BLaER1 (cell line): ENCODE measurements around the gene RDM1.
A peak's percentile ranks its signal among the peaks of the same experiment; 100 is the strongest.

Source experiments
- H3K27ac ChIP-seq: shearing (Covaris generic); formaldehyde crosslinking; 2 replicates; pipeline ENCODE4 v1.8.1; 2022
- H3K27me3 ChIP-seq: shearing (Covaris generic); formaldehyde crosslinking; 2 replicates; pipeline ENCODE4 v1.8.1; 2022
- H3K36me3 ChIP-seq: shearing (Covaris generic); formaldehyde crosslinking; 2 replicates; pipeline ENCODE4 v1.8.1; 2022
- H3K4me1 ChIP-seq: shearing (Covaris generic); formaldehyde crosslinking; 2 replicates; pipeline ENCODE4 v1.8.1; 2022
- H3K4me2 ChIP-seq: shearing (Covaris generic); formaldehyde crosslinking; 2 replicates; pipeline ENCODE4 v1.8.1; 2022
- H3K4me3 ChIP-seq: shearing (Covaris generic); formaldehyde crosslinking; 2 replicates; pipeline ENCODE4 v1.8.1; 2022
- H3K9ac ChIP-seq: shearing (Covaris generic); formaldehyde crosslinking; 2 replicates; pipeline ENCODE4 v1.8.1; 2022
- H3K9me3 ChIP-seq: shearing (Covaris generic); formaldehyde crosslinking; 2 replicates; pipeline ENCODE4 v1.8.1; 2022
- H4K20me1 ChIP-seq: shearing (Covaris generic); formaldehyde crosslinking; 2 replicates; pipeline ENCODE4 v1.8.1; 2022
- Cebpa-rat ChIP-seq: shearing (Covaris generic); IDR thresholded peaks from 2 replicates; pipeline ENCODE4 v1.8.1; 2022

RDM1 gene

GRCh38 chr17:35872196-35872980 lies 58.2 kb downstream of the RDM1 start:
- no peak for TF ChIP-seq Cebpa-rat
- Histone ChIP-seq H3K9ac (peak overlapping the region; percentile 36; the same call in 1 of the 2 replicates), H3K4me2 (peak overlapping the region; percentile 84), H4K20me1 (no peaks in the 10 kb centered on the region), H3K36me3 (no peaks in the 10 kb centered on the region), H3K4me3 (peak overlapping the region; percentile 50), H3K27ac (peak overlapping the region; percentile 81), H3K27me3 (no peaks in the 10 kb centered on the region; the same call in 1 of the 2 replicates), H3K4me1 (peaks cover 49% of the 10 kb centered on the region), H3K9me3 (no peaks in the 10 kb centered on the region)

GRCh38 chr17:35870906-35871819 lies 59.4 kb downstream of the RDM1 start:
- Histone ChIP-seq H3K4me2 (peak overlapping the region; percentile 84), H3K36me3 (no peaks in the 10 kb centered on the region), H3K4me3 (peak overlapping the region; percentile 50; the same call in 1 of the 2 replicates), H3K9me3 (no peaks in the 10 kb centered on the region; the same call in none of the 2 replicates), H3K9ac (peak overlapping the region; percentile 73; the same call in 1 of the 2 replicates), H4K20me1 (no peaks in the 10 kb centered on the region), H3K27me3 (no peaks in the 10 kb centered on the region; the same call in 1 of the 2 replicates), H3K4me1 (peaks cover 49% of the 10 kb centered on the region), H3K27ac (peak overlapping the region; percentile 81)
- TF ChIP-seq Cebpa-rat, result no peak

- no peak within 1 kb of the TSS for H3K4me2 ChIP-seq
- no peak within 1 kb of the TSS for H3K27ac ChIP-seq
- H3K9me3 ChIP-seq, result no peaks in the 10 kb centered on the region; the same call in none of the 2 replicates
- H3K36me3 ChIP-seq, result peaks cover 15% of the 10 kb centered on the region
- no peak within 1 kb of the TSS for H3K9ac ChIP-seq
- no peak for TF ChIP-seq Cebpa-rat
- no peaks in the 10 kb centered on the region; the same call in 1 of the 2 replicates for H3K27me3 ChIP-seq
- H4K20me1 ChIP-seq, result no peaks in the 10 kb centered on the region
- H3K4me1 ChIP-seq, result peaks cover 41% of the 10 kb centered on the region
- H3K4me3 ChIP-seq, result no peak within 1 kb of the TSS
Measured at GRCh38 chr17:35868737-35869136, 61.8 kb downstream of the RDM1 start, which contains the start of gene HEATR9. HEATR9 (minus strand) TSS chr17:35868891; CDS start chr17:35868742, 149 bp downstream.
